Neural crest cell (in vitro differentiated cells): Measurements from ENCODE around the gene PCK2. TPM values are rescaled to one million over a fixed set of nuclear protein-coding genes. Genes with fewer than 3 reads are reported as not detected.

Experiments used
- DNase-seq: peaks from one replicate; pipeline ENCODE4 v3.0.0; 2021; ENCODE audit warnings: low read depth, mixed read lengths, low spot score
- H3K27ac Mint-ChIP-seq: one replicate; pipeline ENCODE4 v1.8.0; 2021; ENCODE audit warnings: mild to moderate bottlenecking, mixed read lengths; ENCODE audit not compliant: unreplicated experiment
- H3K27me3 Mint-ChIP-seq: 2 replicates; pipeline ENCODE4 v1.8.0; 2021; ENCODE audit warnings: low read depth, mild to moderate bottlenecking, mixed read lengths
- H3K36me3 Mint-ChIP-seq: 2 replicates; pipeline ENCODE4 v1.8.0; 2021; ENCODE audit warnings: low read depth, mild to moderate bottlenecking, mixed read lengths
- H3K4me1 Mint-ChIP-seq: 2 replicates; pipeline ENCODE4 v1.8.0; 2021; ENCODE audit warnings: mixed read lengths
- H3K4me3 Mint-ChIP-seq: one replicate; pipeline ENCODE4 v1.8.0; 2021; ENCODE audit warnings: mild to moderate bottlenecking, mixed read lengths
- H3K9me3 Mint-ChIP-seq: 2 replicates; pipeline ENCODE4 v1.8.0; 2021; ENCODE audit warnings: mixed read lengths
- total RNA-seq: library from RNA; stranded (reverse); gene quantifications from 2 replicates; pipeline ENCODE4 v1.2.1, GENCODE V29; 2021
- TF ChIP-seq, protein P1 (sequence below): fragments of 200-600 bp; sonication (generic); conservative IDR thresholded peaks from 2 replicates; pipeline ENCODE4 v1.5.0; 2021; ENCODE audit warnings: antibody characterized with exemption, mild to moderate bottlenecking

The PCK2 gene
- total RNA-seq, 1 donor from 2014 or later: 26.7 TPM

- no peaks in the 10 kb centered on the region for H3K36me3 Mint-ChIP-seq
- H3K9me3 Mint-ChIP-seq: no peaks in the 10 kb centered on the region
- no peak overlapping the region for H3K27ac Mint-ChIP-seq
- H3K27me3 Mint-ChIP-seq: peaks cover 20% of the 10 kb centered on the region
- TF ChIP-seq, protein P1, sequence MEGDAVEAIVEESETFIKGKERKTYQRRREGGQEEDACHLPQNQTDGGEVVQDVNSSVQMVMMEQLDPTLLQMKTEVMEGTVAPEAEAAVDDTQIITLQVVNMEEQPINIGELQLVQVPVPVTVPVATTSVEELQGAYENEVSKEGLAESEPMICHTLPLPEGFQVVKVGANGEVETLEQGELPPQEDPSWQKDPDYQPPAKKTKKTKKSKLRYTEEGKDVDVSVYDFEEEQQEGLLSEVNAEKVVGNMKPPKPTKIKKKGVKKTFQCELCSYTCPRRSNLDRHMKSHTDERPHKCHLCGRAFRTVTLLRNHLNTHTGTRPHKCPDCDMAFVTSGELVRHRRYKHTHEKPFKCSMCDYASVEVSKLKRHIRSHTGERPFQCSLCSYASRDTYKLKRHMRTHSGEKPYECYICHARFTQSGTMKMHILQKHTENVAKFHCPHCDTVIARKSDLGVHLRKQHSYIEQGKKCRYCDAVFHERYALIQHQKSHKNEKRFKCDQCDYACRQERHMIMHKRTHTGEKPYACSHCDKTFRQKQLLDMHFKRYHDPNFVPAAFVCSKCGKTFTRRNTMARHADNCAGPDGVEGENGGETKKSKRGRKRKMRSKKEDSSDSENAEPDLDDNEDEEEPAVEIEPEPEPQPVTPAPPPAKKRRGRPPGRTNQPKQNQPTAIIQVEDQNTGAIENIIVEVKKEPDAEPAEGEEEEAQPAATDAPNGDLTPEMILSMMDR: no peak
- peaks cover 14% of the 10 kb centered on the region for H3K4me1 Mint-ChIP-seq
- peak overlapping the region; percentile 85 for H3K4me3 Mint-ChIP-seq
- no peak for DNase-seq
Measured at GRCh38 chr14:24052656-24053547, 41.2 kb upstream of the PCK2 start.

GRCh38 chr14:24053548-24054323 is 40.4 kb upstream of the PCK2 start:
- Mint-ChIP-seq H3K4me1 (peaks cover 19% of the 10 kb centered on the region), H3K4me3 (peak overlapping the region; percentile 85), H3K27me3 (peaks cover 14% of the 10 kb centered on the region), H3K27ac (no peak overlapping the region), H3K36me3 (no peaks in the 10 kb centered on the region), H3K9me3 (no peaks in the 10 kb centered on the region)
- no peak for DNase-seq
- TF ChIP-seq, protein P1: no peak

GRCh38 chr14:24054324-24054641 is 39.8 kb upstream of the PCK2 start:
- no peak for DNase-seq
- H3K27me3 Mint-ChIP-seq: peaks cover 12% of the 10 kb centered on the region
- no peaks in the 10 kb centered on the region for H3K9me3 Mint-ChIP-seq
- TF ChIP-seq, protein P1: no peak
- H3K4me1 Mint-ChIP-seq: peaks cover 19% of the 10 kb centered on the region
- H3K4me3 Mint-ChIP-seq: no peak overlapping the region
- no peak overlapping the region for H3K27ac Mint-ChIP-seq
- no peaks in the 10 kb centered on the region for H3K36me3 Mint-ChIP-seq

GRCh38 chr14:24054646-24055045 is 39.5 kb upstream of the PCK2 start:
- DNase-seq: no peak
- TF ChIP-seq, protein P1: no peak
- peaks cover 12% of the 10 kb centered on the region for H3K27me3 Mint-ChIP-seq
- H3K36me3 Mint-ChIP-seq: no peaks in the 10 kb centered on the region
- H3K9me3 Mint-ChIP-seq: no peaks in the 10 kb centered on the region
- H3K4me1 Mint-ChIP-seq: peaks cover 19% of the 10 kb centered on the region
- peak overlapping the region; percentile 61 for H3K4me3 Mint-ChIP-seq
- H3K27ac Mint-ChIP-seq: no peak overlapping the region

DNA sequence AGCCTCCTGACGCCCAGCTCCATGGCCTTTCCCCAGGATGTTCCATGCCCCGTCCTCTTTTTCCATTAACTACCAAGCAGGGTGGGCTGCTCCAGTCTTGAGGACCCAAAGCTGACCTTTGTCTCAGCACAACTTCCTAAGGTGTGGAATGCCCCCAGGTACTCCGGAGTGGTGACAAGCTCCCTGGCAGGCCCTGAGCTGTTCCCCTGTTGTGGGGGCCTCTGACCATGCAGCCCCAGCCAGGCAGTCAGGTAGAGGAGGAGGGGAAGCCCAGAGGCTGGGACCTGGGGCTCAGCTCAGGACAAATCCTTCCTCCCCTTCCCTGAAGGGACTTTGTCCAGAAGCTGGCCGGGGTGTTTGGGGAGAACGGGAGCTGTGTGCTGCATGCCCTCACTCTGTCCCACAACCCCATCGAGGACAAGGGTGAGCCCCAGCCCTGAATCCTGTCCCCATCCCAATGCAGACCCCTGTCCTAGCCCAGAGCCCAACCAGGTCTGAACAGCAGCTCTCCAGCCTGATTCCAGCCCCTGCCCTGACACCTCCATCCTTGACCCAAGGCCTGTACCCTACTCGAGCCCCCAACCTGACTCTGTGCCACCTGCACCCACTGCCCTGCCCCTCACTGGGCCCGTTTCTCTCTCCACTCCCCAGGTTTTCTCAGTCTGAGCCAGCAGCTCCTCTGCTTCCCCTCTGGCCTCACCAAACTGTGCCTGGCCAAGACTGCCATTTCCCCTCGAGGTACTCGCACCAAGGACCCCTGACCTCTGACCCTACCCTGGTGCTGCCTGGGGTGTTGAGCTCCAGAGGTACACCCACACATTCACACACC is 37.9 kb upstream of the PCK2 start:
- Mint-ChIP-seq H3K4me1 (peaks cover 15% of the 10 kb centered on the region), H3K9me3 (no peaks in the 10 kb centered on the region), H3K36me3 (no peaks in the 10 kb centered on the region), H3K4me3 (no peak overlapping the region), H3K27me3 (peaks cover 7% of the 10 kb centered on the region), H3K27ac (no peak overlapping the region)
- no peak for DNase-seq
- TF ChIP-seq, protein P1: no peak
